SK-N-SH (cell line): ENCODE measurements around the gene AFAP1. TPM values are rescaled to one million over a fixed set of nuclear protein-coding genes. Genes with fewer than 3 reads are reported as not detected.

Source experiments
- CTCF ChIA-PET: fragments of 300-600, 350-600 bp; formaldehyde crosslinking; extraction: SDS; loops from one replicate; lab custom pipeline; 2021; lab: Yijun Ruan, JAX
- POLR2A ChIA-PET: fragments of 350-600 bp; sonication (Branson Sonifier 250); formaldehyde crosslinking; extraction: SDS; loops from one replicate; lab custom pipeline; 2020; ENCODE audit warnings: antibody characterized with exemption, inconsistent platforms; lab: Yijun Ruan, JAX
- DNase-seq: peaks from one replicate; pipeline ENCODE4 v3.0.0; 2012
- H2AFZ ChIP-seq: fragments of 200-600 bp; sonication (generic); 2 replicates; pipeline ENCODE4 v1.8.1; 2016; ENCODE audit warnings: antibody characterized with exemption, mild to moderate bottlenecking, low read depth
- H3F3A ChIP-seq: fragments of 200-600 bp; sonication (generic); replicated peaks from 2 replicates; pipeline ENCODE3; 2016; ENCODE audit warnings: antibody characterized with exemption, mild to moderate bottlenecking; ENCODE audit not compliant: insufficient read depth
- H3K27ac ChIP-seq, 2 experiments: fragments of 200-500 bp in 1 of 2; fragments of 200-600 bp in 1 of 2; sonication (Bioruptor generic) in 1 of 2; sonication (generic), shearing (Covaris generic) in 1 of 2; 2 replicates each; pipeline versions ENCODE4 v1.5.1 to v1.6.1; 2014 to 2016; ENCODE audit warnings: low read depth in 2 of 2, inconsistent platforms in 1 of 2, low read length in 1 of 2, mild to moderate bottlenecking in 1 of 2, mixed read lengths in 1 of 2
- H3K27me3 ChIP-seq: fragments of 200-600 bp; sonication (generic), shearing (Covaris generic); 2 replicates; pipeline ENCODE4 v1.6.1; 2016; ENCODE audit warnings: mixed run types; ENCODE audit not compliant: insufficient read depth
- H3K36me3 ChIP-seq, 2 experiments: fragments of 200-500 bp in 1 of 2; fragments of 200-600 bp in 1 of 2; sonication (Bioruptor generic) in 1 of 2; sonication (generic) in 1 of 2; replicated peaks in 1 of 2; 2 replicates each; pipeline versions ENCODE3 to v1.5.1; 2014 to 2016; ENCODE audit warnings: low read length in 1 of 2, mild to moderate bottlenecking in 1 of 2; ENCODE audit not compliant: insufficient read depth in 2 of 2, control insufficient read depth in 1 of 2
- H3K4me1 ChIP-seq, 2 experiments: fragments of 200-500 bp in 1 of 2; fragments of 200-600 bp in 1 of 2; sonication (Bioruptor generic) in 1 of 2; sonication (generic), shearing (Covaris generic) in 1 of 2; 2 replicates each; pipeline versions ENCODE4 v1.5.1 to v1.6.1; 2014 to 2016; ENCODE audit warnings: low read depth in 1 of 2, low read length in 1 of 2, mixed run types in 1 of 2; ENCODE audit not compliant: insufficient read depth in 2 of 2, control insufficient read depth in 1 of 2
- H3K4me2 ChIP-seq: fragments of 200-600 bp; sonication (generic), shearing (Covaris generic); 2 replicates; pipeline ENCODE4 v1.6.1; 2017; ENCODE audit warnings: mixed run types
- H3K4me3 ChIP-seq, 2 experiments: fragments of 200-500 bp in 1 of 2; fragments of 200-600 bp in 1 of 2; sonication (Bioruptor generic) in 1 of 2; sonication (generic), shearing (Covaris generic) in 1 of 2; 2 replicates each; pipeline versions ENCODE4 v1.5.1 to v1.8.1; 2014 to 2016; ENCODE audit warnings: low read depth in 2 of 2, inconsistent platforms in 1 of 2, low read length in 1 of 2, mild to moderate bottlenecking in 1 of 2, mixed read lengths in 1 of 2, moderate library complexity in 1 of 2
- H3K79me2 ChIP-seq: fragments of 200-600 bp; sonication (generic); 2 replicates; pipeline ENCODE4 v1.8.1; 2017; ENCODE audit warnings: mild to moderate bottlenecking; ENCODE audit not compliant: insufficient read depth
- H3K9ac ChIP-seq: fragments of 200-600 bp; sonication (generic); 2 replicates; pipeline ENCODE4 v1.6.1; 2017; ENCODE audit warnings: mixed run types
- H3K9me2 ChIP-seq: fragments of 200-600 bp; sonication (generic); 2 replicates; pipeline ENCODE4 v1.6.1; 2017; ENCODE audit warnings: mixed run types
- H3K9me3 ChIP-seq: fragments of 200-600 bp; sonication (generic); 2 replicates; pipeline ENCODE4 v1.6.1; 2017; ENCODE audit warnings: mixed run types, mild to moderate bottlenecking, moderate library complexity
- H4K20me1 ChIP-seq: fragments of 200-600 bp; sonication (generic); 2 replicates; pipeline ENCODE4 v1.6.1; 2017; ENCODE audit warnings: mild to moderate bottlenecking, mixed run types; ENCODE audit not compliant: insufficient read depth
- CHD2 ChIP-seq: fragments of 150-350 bp; IDR thresholded peaks from 2 replicates; pipeline ENCODE4 v1.6.1; 2018; ENCODE audit warnings: low read length; ENCODE audit not compliant: partially characterized antibody
- ELF1 ChIP-seq: IDR thresholded peaks from 2 replicates; pipeline ENCODE4 v1.4.0; 2012
- EP300 ChIP-seq, 2 experiments: IDR thresholded peaks; 2 replicates each; pipeline versions ENCODE4 v1.4.0 to v1.6.1; 2012; ENCODE audit warnings: borderline replicate concordance in 1 of 2, low read depth in 1 of 2, low read length in 1 of 2
- FOSL2 ChIP-seq: IDR thresholded peaks from 2 replicates; pipeline ENCODE4 v1.4.0; 2012; ENCODE audit warnings: low read depth, mild to moderate bottlenecking, moderate library complexity, borderline replicate concordance
- FOXM1 ChIP-seq: IDR thresholded peaks from 2 replicates; pipeline ENCODE4 v1.4.0; 2012; ENCODE audit warnings: low read depth, mild to moderate bottlenecking
- GABPA ChIP-seq: IDR thresholded peaks from 2 replicates; pipeline ENCODE4 v1.4.0; 2012; ENCODE audit warnings: low read depth, mild to moderate bottlenecking
- GATA2 ChIP-seq: sonication (generic); formaldehyde crosslinking; IDR thresholded peaks from 2 replicates; pipeline ENCODE4 v1.5.0; 2020; ENCODE audit warnings: mild to moderate bottlenecking, missing genetic modification reagents
- IRF3 ChIP-seq: fragments of 150-350 bp; IDR thresholded peaks from 2 replicates; pipeline ENCODE4 v1.6.1; 2016; ENCODE audit warnings: mild to moderate bottlenecking, low read depth, low read length
- JUND ChIP-seq: IDR thresholded peaks from 2 replicates; pipeline ENCODE4 v1.4.0; 2012
- MAX ChIP-seq: IDR thresholded peaks from 2 replicates; pipeline ENCODE4 v1.4.0; 2012; ENCODE audit warnings: low read depth
- MXI1 ChIP-seq: IDR thresholded peaks from 2 replicates; pipeline ENCODE4 v1.6.1; 2012; ENCODE audit warnings: mild to moderate bottlenecking, low read depth, low read length, improper control_type of control experiment
- POLR2AphosphoS5 ChIP-seq: IDR thresholded peaks from 2 replicates; pipeline ENCODE4 v1.6.1; 2012; ENCODE audit warnings: low read depth, low read length
- RCOR1 ChIP-seq: fragments of 150-350 bp; IDR thresholded peaks from 2 replicates; pipeline ENCODE4 v1.6.1; 2017; ENCODE audit warnings: antibody characterized with exemption, low read length
- REST ChIP-seq: IDR thresholded peaks from 2 replicates; pipeline ENCODE4 v1.6.1; 2012; ENCODE audit warnings: mild to moderate bottlenecking, low read depth, low read length, moderate library complexity
- TAF1 ChIP-seq: IDR thresholded peaks from 2 replicates; pipeline ENCODE4 v1.6.1; 2012; ENCODE audit warnings: low read depth, mild to moderate bottlenecking, low read length, moderate library complexity, borderline replicate concordance
- TCF12 ChIP-seq: IDR thresholded peaks from 2 replicates; pipeline ENCODE4 v1.4.0; 2012
- TEAD4 ChIP-seq: IDR thresholded peaks from 2 replicates; pipeline ENCODE4 v1.4.0; 2012; ENCODE audit warnings: mild to moderate bottlenecking, borderline replicate concordance; ENCODE audit not compliant: insufficient read depth
- USF2 ChIP-seq: fragments of 150-350 bp; IDR thresholded peaks from 2 replicates; pipeline ENCODE4 v1.6.1; 2017; ENCODE audit warnings: antibody characterized with exemption, low read length, low read depth, borderline replicate concordance
- ZBTB33 ChIP-seq: IDR thresholded peaks from 2 replicates; pipeline ENCODE4 v1.4.0; 2012; ENCODE audit warnings: low read depth, borderline replicate concordance
- WGBS: methylation state at CpG from one replicate; pipeline ENCODE4 v1.1.6; 2017; ENCODE audit warnings: low lambda C conversion rate; 5-methylcytosine and 5-hydroxymethylcytosine counted together
- polyA plus RNA-seq, 3 experiments: library from polyadenylated mRNA; depleted of rRNA; stranded (reverse); fragments of >200 nt; gene quantifications; 2 replicates each; pipeline ENCODE4 v1.2.3, GENCODE V29; 2012

AFAP1 gene
- polyA plus RNA-seq, 1 of the 3 experiments (the other 2 are of a cell fraction): 67.9 TPM

GRCh38 chr4:7812231-7812857 lies 127.3 kb downstream of the AFAP1 start:
- Histone ChIP-seq H3K4me1 (peaks cover 0 to 52% of the 10 kb centered on the region in 2 experiments; a peak in 2 of 4 replicates), H3K79me2 (peaks cover 97% of the 10 kb centered on the region), H3K9me2 (no peaks in the 10 kb centered on the region), H3K9ac (no peak overlapping the region), H3K27ac (peak overlapping the region; percentile 55 to 99; a peak in 2 of 4 replicates), H3K9me3 (no peaks in the 10 kb centered on the region), H3K4me3 (no peak overlapping the region), H3K36me3 (peaks cover 88 to 96% of the 10 kb centered on the region in 2 experiments), H3K27me3 (no peaks in the 10 kb centered on the region), H2AFZ (no peak overlapping the region), H3F3A (peaks cover 34% of the 10 kb centered on the region), H3K4me2 (no peak overlapping the region), H4K20me1 (no peaks in the 10 kb centered on the region)
- ChIA-PET CTCF (interaction anchor here (0.9 to 17.8 kb wide), 5 partner anchors 7 to 204 kb away, joined by 3 to 228 read pairs (median 3); no protein-coding TSS in a partner anchor), POLR2A (no interaction called here)
- no peak for DNase-seq
- TF ChIP-seq TAF1: no peak
- no peak for TF ChIP-seq ELF1
- TF ChIP-seq GATA2 (CRISPR knock-in tag): no peak
- no peak for TF ChIP-seq CHD2
- TF ChIP-seq MAX: no peak
- TF ChIP-seq POLR2AphosphoS5: no peak
- TF ChIP-seq FOXM1: no peak
- TF ChIP-seq GABPA: no peak
- TF ChIP-seq EP300 (IDR thresholded peaks at IDR 0.05; ENCODE audit: borderline replicate concordance in 1 of 2, low read depth in 1 of 2, low read length in 1 of 2): no peak
- TF ChIP-seq FOSL2: no peak
- no peak for TF ChIP-seq TEAD4
- no peak for TF ChIP-seq JUND
- TF ChIP-seq MXI1: no peak
- TF ChIP-seq ZBTB33: no peak
- TF ChIP-seq IRF3: no peak
- TF ChIP-seq TCF12: no peak
- TF ChIP-seq RCOR1: no peak
- no peak for TF ChIP-seq REST
- TF ChIP-seq USF2: no peak
- WGBS: 93% methylated on average over 16 of the region's 18 CpGs
